ENCODE data around the gene SLIT3. TPM values are rescaled to one million over a fixed set of nuclear protein-coding genes. Genes with fewer than 3 reads are reported as not detected.

SLIT3 gene
- total and polyA plus RNA-seq, 4 donors, result 18.1 to 22.5 (median 19.5) TPM

DNA sequence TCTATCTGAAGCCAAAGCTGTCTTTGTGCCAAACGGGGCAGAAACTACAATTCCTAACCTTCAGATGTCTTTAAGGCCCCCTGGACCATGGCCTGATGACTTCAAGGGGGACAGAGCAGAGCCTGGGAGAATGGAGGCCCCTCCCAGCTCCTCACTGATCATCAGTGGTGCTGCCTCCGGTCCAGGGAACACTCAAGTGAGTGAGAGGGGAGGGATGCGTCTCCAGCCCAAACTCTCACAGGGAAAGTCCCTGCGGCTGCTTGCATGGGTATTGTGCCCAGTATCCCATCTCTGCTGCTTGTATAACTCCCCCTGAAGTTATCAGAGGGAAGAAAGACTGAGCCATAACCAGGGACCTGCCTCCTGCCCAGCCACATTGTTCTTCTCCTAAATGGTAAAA, 490.3 kb downstream of the SLIT3 start:
- Histone ChIP-seq H3K36me3 (ENCODE audit: control insufficient read depth, insufficient read depth, low read length) (no peaks in the 10 kb centered on the region), H3K4me1 (ENCODE audit: control insufficient read depth, insufficient read depth, low read length) (no peaks in the 10 kb centered on the region), H3K4me3 (ENCODE audit: low read depth, low read length) (no peak overlapping the region), H3K27ac (ENCODE audit: low read depth, low read length) (no peak overlapping the region), H3K9me3 (ENCODE audit: control insufficient read depth, insufficient read depth, low read length) (no peaks in the 10 kb centered on the region), H3K27me3 (ENCODE audit: control insufficient read depth, insufficient read depth, low read length) (peaks cover 2% of the 10 kb centered on the region)
- WGBS (ENCODE audit: insufficient coverage), result no CpG with 5 or more reads among the region's 4 CpGs
- DNase-seq (ENCODE audit: low read depth in 4 of 6, low spot score in 6 of 6), result no peak

DNA sequence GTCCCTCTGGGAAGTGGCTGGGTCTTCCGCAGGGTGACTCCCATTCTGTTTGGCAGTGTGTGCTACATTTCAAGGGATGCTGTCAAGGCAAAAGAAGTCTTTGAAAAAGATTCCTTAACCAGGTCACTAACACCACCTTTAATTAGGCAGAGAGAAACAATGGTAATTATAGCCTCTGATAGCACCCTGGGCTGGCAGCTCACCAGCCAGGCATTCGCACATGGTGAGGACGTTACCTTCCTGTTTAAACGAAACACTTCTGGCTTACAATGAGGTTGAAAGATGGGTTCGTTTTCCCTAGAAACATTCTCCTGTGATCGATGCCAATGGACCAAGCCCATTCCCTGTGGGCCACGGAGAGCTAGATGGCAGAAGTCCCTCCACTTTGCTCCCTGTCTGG, 491.7 kb downstream of the SLIT3 start:
- 78% methylated on average over 7 of the region's 7 CpGs for WGBS (ENCODE audit: insufficient coverage)
- H3K4me1 ChIP-seq (ENCODE audit: control insufficient read depth, insufficient read depth, low read length), result no peaks in the 10 kb centered on the region
- H3K4me3 ChIP-seq (ENCODE audit: low read depth, low read length), result no peak overlapping the region
- H3K27ac ChIP-seq (ENCODE audit: low read depth, low read length), result no peak overlapping the region
- H3K36me3 ChIP-seq (ENCODE audit: control insufficient read depth, insufficient read depth, low read length), result no peaks in the 10 kb centered on the region
- no peaks in the 10 kb centered on the region for H3K9me3 ChIP-seq (ENCODE audit: control insufficient read depth, insufficient read depth, low read length)
- no peak for DNase-seq (ENCODE audit: low read depth in 4 of 6, low spot score in 6 of 6)
- H3K27me3 ChIP-seq (ENCODE audit: control insufficient read depth, insufficient read depth, low read length), result peaks cover 2% of the 10 kb centered on the region

- Histone ChIP-seq H3K4me1 (ENCODE audit: control insufficient read depth, insufficient read depth, low read length) (no peaks in the 10 kb centered on the region), H3K36me3 (ENCODE audit: control insufficient read depth, insufficient read depth, low read length) (no peaks in the 10 kb centered on the region), H3K27me3 (ENCODE audit: control insufficient read depth, insufficient read depth, low read length) (peaks cover 2% of the 10 kb centered on the region), H3K4me3 (ENCODE audit: low read depth, low read length) (no peak overlapping the region), H3K27ac (ENCODE audit: low read depth, low read length) (no peak overlapping the region), H3K9me3 (ENCODE audit: control insufficient read depth, insufficient read depth, low read length) (no peaks in the 10 kb centered on the region)
- no peak for DNase-seq (ENCODE audit: low read depth in 4 of 6, low spot score in 6 of 6)
- 86% methylated on average over 2 of the region's 3 CpGs for WGBS (ENCODE audit: insufficient coverage)
Measured at GRCh38 chr5:168808051-168808616, 492.8 kb downstream of the SLIT3 start.

DNA sequence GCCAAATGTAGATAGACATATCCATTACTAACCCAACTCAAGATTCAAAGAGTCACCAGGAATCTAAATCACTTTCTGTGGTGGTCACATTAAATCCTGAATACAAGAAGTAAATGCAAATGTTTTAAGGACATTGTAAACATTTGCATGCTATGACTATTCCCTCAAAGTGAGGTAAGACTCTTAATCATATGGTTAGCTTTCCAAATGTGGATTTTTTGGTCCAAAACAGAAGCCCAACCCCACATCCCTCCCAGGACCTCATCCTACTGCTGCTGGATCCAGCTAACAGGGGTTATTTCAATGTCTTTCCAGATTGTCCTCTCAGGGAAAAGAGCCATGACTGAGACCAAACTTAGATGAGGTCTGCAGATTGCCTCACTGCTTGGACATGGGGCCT, 493.7 kb downstream of the SLIT3 start:
- no peak overlapping the region for H3K27ac ChIP-seq (ENCODE audit: low read depth, low read length)
- H3K4me1 ChIP-seq (ENCODE audit: control insufficient read depth, insufficient read depth, low read length), result no peaks in the 10 kb centered on the region
- H3K9me3 ChIP-seq (ENCODE audit: control insufficient read depth, insufficient read depth, low read length), result no peaks in the 10 kb centered on the region
- H3K27me3 ChIP-seq (ENCODE audit: control insufficient read depth, insufficient read depth, low read length), result peaks cover 2% of the 10 kb centered on the region
- H3K36me3 ChIP-seq (ENCODE audit: control insufficient read depth, insufficient read depth, low read length), result no peaks in the 10 kb centered on the region
- DNase-seq (ENCODE audit: low read depth in 4 of 6, low spot score in 6 of 6), result no peak
- no peak overlapping the region for H3K4me3 ChIP-seq (ENCODE audit: low read depth, low read length)

DNA sequence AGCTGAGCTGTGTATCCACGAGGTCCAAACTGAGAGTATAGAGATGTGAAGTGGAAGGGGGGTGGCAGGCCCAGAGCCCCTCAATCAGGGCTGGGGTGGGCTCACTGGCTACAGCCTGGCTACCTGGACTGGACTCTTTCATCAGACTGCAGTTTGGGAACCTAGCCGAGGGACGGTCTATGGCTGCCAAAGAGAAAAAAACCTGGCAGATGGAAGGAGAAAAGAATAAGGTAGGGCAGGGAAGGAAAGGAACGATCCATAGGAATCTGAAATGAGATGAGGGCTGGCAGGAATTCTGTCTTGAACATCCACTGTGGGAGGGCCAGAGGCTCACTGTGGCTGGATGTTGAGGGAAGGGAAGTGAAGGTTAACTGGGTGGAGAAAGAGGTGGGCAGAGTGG, 497.4 kb downstream of the SLIT3 start:
- Histone ChIP-seq H3K4me1 (ENCODE audit: control insufficient read depth, insufficient read depth, low read length) (no peaks in the 10 kb centered on the region), H3K27ac (ENCODE audit: low read depth, low read length) (no peak overlapping the region), H3K9me3 (ENCODE audit: control insufficient read depth, insufficient read depth, low read length) (no peaks in the 10 kb centered on the region), H3K4me3 (ENCODE audit: low read depth, low read length) (no peak overlapping the region), H3K27me3 (ENCODE audit: control insufficient read depth, insufficient read depth, low read length) (no peaks in the 10 kb centered on the region), H3K36me3 (ENCODE audit: control insufficient read depth, insufficient read depth, low read length) (no peaks in the 10 kb centered on the region)
- 69% methylated on average over 4 of the region's 4 CpGs for WGBS (ENCODE audit: insufficient coverage)
- no peak for DNase-seq (ENCODE audit: low read depth in 4 of 6, low spot score in 6 of 6)

- Histone ChIP-seq H3K4me1 (ENCODE audit: control insufficient read depth, insufficient read depth, low read length) (peaks cover 1% of the 10 kb centered on the region), H3K27me3 (ENCODE audit: control insufficient read depth, insufficient read depth, low read length) (no peaks in the 10 kb centered on the region), H3K9me3 (ENCODE audit: control insufficient read depth, insufficient read depth, low read length) (no peaks in the 10 kb centered on the region), H3K36me3 (ENCODE audit: control insufficient read depth, insufficient read depth, low read length) (no peaks in the 10 kb centered on the region), H3K4me3 (ENCODE audit: low read depth, low read length) (no peak overlapping the region), H3K27ac (ENCODE audit: low read depth, low read length) (no peak overlapping the region)
- no peak for DNase-seq (ENCODE audit: low read depth in 4 of 6, low spot score in 6 of 6)
- WGBS (ENCODE audit: insufficient coverage), result 93% methylated on average over 2 of the region's 6 CpGs
Measured at GRCh38 chr5:168802337-168802736, 498.6 kb downstream of the SLIT3 start.

GRCh38 chr5:168801567-168801966, 499.4 kb downstream of the SLIT3 start:
- H3K9me3 ChIP-seq (ENCODE audit: control insufficient read depth, insufficient read depth, low read length), result no peaks in the 10 kb centered on the region
- no peaks in the 10 kb centered on the region for H3K27me3 ChIP-seq (ENCODE audit: control insufficient read depth, insufficient read depth, low read length)
- H3K4me3 ChIP-seq (ENCODE audit: low read depth, low read length), result no peak overlapping the region
- peaks cover 8% of the 10 kb centered on the region for H3K4me1 ChIP-seq (ENCODE audit: control insufficient read depth, insufficient read depth, low read length)
- DNase-seq (ENCODE audit: low read depth in 4 of 6, low spot score in 6 of 6), result no peak
- 87% methylated on average over 6 of the region's 7 CpGs for WGBS (ENCODE audit: insufficient coverage)
- H3K36me3 ChIP-seq (ENCODE audit: control insufficient read depth, insufficient read depth, low read length), result no peaks in the 10 kb centered on the region
- H3K27ac ChIP-seq (ENCODE audit: low read depth, low read length), result no peak overlapping the region

DNA sequence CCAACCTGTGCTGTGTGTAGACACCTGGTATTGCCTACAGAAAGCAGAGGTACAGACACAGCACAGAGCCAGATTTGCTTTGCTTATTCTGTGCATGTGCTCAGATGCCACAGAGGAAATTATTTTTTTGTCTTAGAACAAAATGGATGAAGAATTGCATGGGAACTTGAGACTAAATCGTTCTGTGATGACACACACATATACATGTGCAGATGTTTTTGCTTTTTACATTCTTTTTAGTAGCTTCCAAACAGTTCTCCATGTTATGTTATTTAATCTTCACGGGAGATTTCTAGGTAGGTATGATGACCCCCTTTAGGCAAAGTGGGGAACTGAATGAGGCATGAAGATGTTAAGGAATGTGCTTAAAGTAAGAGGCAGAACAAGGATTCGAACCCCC, 500.2 kb downstream of the SLIT3 start:
- H3K36me3 ChIP-seq (ENCODE audit: control insufficient read depth, insufficient read depth, low read length), result no peaks in the 10 kb centered on the region
- DNase-seq (ENCODE audit: low read depth in 4 of 6, low spot score in 6 of 6), result no peak
- H3K4me1 ChIP-seq (ENCODE audit: control insufficient read depth, insufficient read depth, low read length), result peaks cover 15% of the 10 kb centered on the region
- no peak overlapping the region for H3K4me3 ChIP-seq (ENCODE audit: low read depth, low read length)
- H3K9me3 ChIP-seq (ENCODE audit: control insufficient read depth, insufficient read depth, low read length), result no peaks in the 10 kb centered on the region
- H3K27ac ChIP-seq (ENCODE audit: low read depth, low read length), result no peak overlapping the region
- no CpG with 5 or more reads among the region's 3 CpGs for WGBS (ENCODE audit: insufficient coverage)
- H3K27me3 ChIP-seq (ENCODE audit: control insufficient read depth, insufficient read depth, low read length), result no peaks in the 10 kb centered on the region

- WGBS (ENCODE audit: insufficient coverage), result 80% methylated on average over 1 of the region's 5 CpGs
- Histone ChIP-seq H3K36me3 (ENCODE audit: control insufficient read depth, insufficient read depth, low read length) (no peaks in the 10 kb centered on the region), H3K27ac (ENCODE audit: low read depth, low read length) (no peak overlapping the region), H3K4me3 (ENCODE audit: low read depth, low read length) (no peak overlapping the region), H3K4me1 (ENCODE audit: control insufficient read depth, insufficient read depth, low read length) (peaks cover 21% of the 10 kb centered on the region), H3K27me3 (ENCODE audit: control insufficient read depth, insufficient read depth, low read length) (peaks cover 2% of the 10 kb centered on the region), H3K9me3 (ENCODE audit: control insufficient read depth, insufficient read depth, low read length) (no peaks in the 10 kb centered on the region)
- no peak for DNase-seq (ENCODE audit: low read depth in 4 of 6, low spot score in 6 of 6)
Measured at GRCh38 chr5:168798065-168799023, 502.6 kb downstream of the SLIT3 start.
